Fibroblast of villous mesenchyme (primary cell): Measurements from ENCODE around the gene CABP2. TPM values are rescaled to one million over a fixed set of nuclear protein-coding genes. Genes with fewer than 3 reads are reported as not detected.

ENCODE experiments used
- DNase-seq: peaks from one replicate; pipeline ENCODE4 v3.0.0-alpha.2; 2010; ENCODE audit warnings: low read depth
- H3K4me3 ChIP-seq: 2 replicates; pipeline ENCODE4 v1.5.1; 2011; ENCODE audit warnings: low read depth, mild to moderate bottlenecking, low read length
- CTCF ChIP-seq: IDR thresholded peaks from 2 replicates; pipeline ENCODE4 v1.5.1; 2012; ENCODE audit warnings: low read depth, mild to moderate bottlenecking, low read length; ENCODE audit not compliant: insufficient read depth
- total RNA-seq: library from RNA; depleted of rRNA; stranded (reverse); fragments of >200 nt; gene quantifications from 2 replicates; pipeline ENCODE4 v1.2.3, GENCODE V29; 2012

The CABP2 gene
- total RNA-seq, 1 donor, result not detected

GRCh38 chr11:67538823-67539505 lies 15.7 kb upstream of the CABP2 start:
- H3K4me3 ChIP-seq, result no peak overlapping the region
- no peak for TF ChIP-seq CTCF
- DNase-seq, result no peak

GRCh38 chr11:67538306-67538705 lies 15.1 kb upstream of the CABP2 start:
- peak; percentile 12 for DNase-seq
- TF ChIP-seq CTCF, result no peak
- no peak overlapping the region for H3K4me3 ChIP-seq

GRCh38 chr11:67535561-67535960 lies 12.3 kb upstream of the CABP2 start:
- H3K4me3 ChIP-seq, result no peak overlapping the region
- no peak for DNase-seq
- TF ChIP-seq CTCF, result no peak

GRCh38 chr11:67534070-67534679 lies 10.9 kb upstream of the CABP2 start:
- peak; percentile 6 for DNase-seq
- H3K4me3 ChIP-seq, result no peak overlapping the region
- TF ChIP-seq CTCF, result no peak

- TF ChIP-seq CTCF, result no peak
- DNase-seq, result no peak
- H3K4me3 ChIP-seq, result no peak overlapping the region
These were observed 9.6 kb upstream of the CABP2 start for GRCh38 chr11:67532889-67533288.

GRCh38 chr11:67530282-67530592 lies 7.0 kb upstream of the CABP2 start:
- H3K4me3 ChIP-seq, result no peak overlapping the region
- DNase-seq, result no peak
- TF ChIP-seq CTCF, result no peak

- TF ChIP-seq CTCF, result no peak
- no peak for DNase-seq
- no peak overlapping the region for H3K4me3 ChIP-seq
These were observed 5.1 kb upstream of the CABP2 start for GRCh38 chr11:67528376-67528775.
